K562 (cell line): ENCODE data around the gene HSPB1.
"Not testable (repeated sequence)": the region's sequence is repeated elsewhere in the genome, so short reads cannot be mapped to it uniquely, and the experiment has no call there.

Experiments
- ADNP ChIP-seq: fragments of 200-800 bp; sonication (Bioruptor generic); IDR thresholded peaks from 2 replicates; pipeline ENCODE4 v1.6.1; 2016; ENCODE audit warnings: missing genetic modification characterization, missing compliant biosample characterization
- CBX5 ChIP-seq: IDR thresholded peaks from 2 replicates; pipeline ENCODE4 v1.6.1; 2014; ENCODE audit warnings: low read depth, borderline replicate concordance
- E2F6 ChIP-seq, 2 experiments: IDR thresholded peaks; 2 replicates each; pipeline ENCODE4 v1.6.1; 2011; ENCODE audit warnings: borderline replicate concordance in 1 of 2, control low read depth in 1 of 2, low read depth in 1 of 2, low read length in 1 of 2, mild to moderate bottlenecking in 1 of 2, mixed read lengths in 1 of 2, moderate library complexity in 1 of 2; ENCODE audit not compliant: insufficient read depth in 1 of 2, insufficient read length in 1 of 2, poor library complexity in 1 of 2, severe bottlenecking in 1 of 2; ENCODE audit errors: extremely low read depth in 1 of 2
- POLR2A ChIP-seq: fragments of 450-650 bp; conservative IDR thresholded peaks from 2 replicates; pipeline ENCODE4 v1.6.1; 2016
- POLR2AphosphoS5 ChIP-seq: IDR thresholded peaks from 2 replicates; pipeline ENCODE4 v1.6.1; 2011; ENCODE audit warnings: mild to moderate bottlenecking, low read depth, low read length, moderate library complexity; ENCODE audit not compliant: control insufficient read depth, insufficient read depth
- SMARCC2 ChIP-seq: fragments of 450-650 bp; IDR thresholded peaks from 2 replicates; pipeline ENCODE4 v1.6.1; 2017; ENCODE audit warnings: antibody characterized with exemption, moderate library complexity, mild to moderate bottlenecking, low read depth
- TF ChIP-seq, protein P1 (sequence below), 3 experiments: IDR thresholded peaks in 2 of 3; conservative IDR thresholded peaks in 1 of 3; 2 replicates each; pipeline ENCODE4 v1.5.1; 2011 to 2012; ENCODE audit warnings: low read length in 3 of 3, mild to moderate bottlenecking in 3 of 3, control low read depth in 2 of 3, improper control_type of control experiment in 1 of 3, inconsistent platforms in 1 of 3, low read depth in 1 of 3, mixed read lengths in 1 of 3, moderate library complexity in 1 of 3; ENCODE audit not compliant: insufficient read depth in 2 of 3
- TF ChIP-seq, protein P2 (sequence below), 2 experiments: fragments of 450-650 bp; formaldehyde crosslinking in 1 of 2; IDR thresholded peaks; 2 replicates each; pipeline versions ENCODE4 v1.4.0 to v1.6.1; 2014 to 2020; ENCODE audit warnings: mild to moderate bottlenecking in 2 of 2, borderline replicate concordance in 1 of 2, low read depth in 1 of 2

- TF ChIP-seq E2F6 (IDR thresholded peaks at IDR 0.05; ENCODE audit: borderline replicate concordance in 1 of 2, extremely low read depth in 1 of 2, insufficient read depth in 1 of 2, insufficient read length in 1 of 2, low read depth in 1 of 2, low read length in 1 of 2, poor library complexity in 1 of 2, severe bottlenecking in 1 of 2); POLR2A; CBX5; POLR2AphosphoS5; ADNP (tag); SMARCC2: not testable (repeated sequence)
- TF ChIP-seq, protein P1, sequence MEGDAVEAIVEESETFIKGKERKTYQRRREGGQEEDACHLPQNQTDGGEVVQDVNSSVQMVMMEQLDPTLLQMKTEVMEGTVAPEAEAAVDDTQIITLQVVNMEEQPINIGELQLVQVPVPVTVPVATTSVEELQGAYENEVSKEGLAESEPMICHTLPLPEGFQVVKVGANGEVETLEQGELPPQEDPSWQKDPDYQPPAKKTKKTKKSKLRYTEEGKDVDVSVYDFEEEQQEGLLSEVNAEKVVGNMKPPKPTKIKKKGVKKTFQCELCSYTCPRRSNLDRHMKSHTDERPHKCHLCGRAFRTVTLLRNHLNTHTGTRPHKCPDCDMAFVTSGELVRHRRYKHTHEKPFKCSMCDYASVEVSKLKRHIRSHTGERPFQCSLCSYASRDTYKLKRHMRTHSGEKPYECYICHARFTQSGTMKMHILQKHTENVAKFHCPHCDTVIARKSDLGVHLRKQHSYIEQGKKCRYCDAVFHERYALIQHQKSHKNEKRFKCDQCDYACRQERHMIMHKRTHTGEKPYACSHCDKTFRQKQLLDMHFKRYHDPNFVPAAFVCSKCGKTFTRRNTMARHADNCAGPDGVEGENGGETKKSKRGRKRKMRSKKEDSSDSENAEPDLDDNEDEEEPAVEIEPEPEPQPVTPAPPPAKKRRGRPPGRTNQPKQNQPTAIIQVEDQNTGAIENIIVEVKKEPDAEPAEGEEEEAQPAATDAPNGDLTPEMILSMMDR (IDR thresholded peaks at IDR 0.05 in 2 of 3, conservative IDR thresholded peaks at IDR 0.05 in 1 of 3; ENCODE audit: insufficient read depth in 2 of 3, low read depth in 1 of 3, low read length in 3 of 3) = not testable (repeated sequence)
- TF ChIP-seq, protein P2, sequence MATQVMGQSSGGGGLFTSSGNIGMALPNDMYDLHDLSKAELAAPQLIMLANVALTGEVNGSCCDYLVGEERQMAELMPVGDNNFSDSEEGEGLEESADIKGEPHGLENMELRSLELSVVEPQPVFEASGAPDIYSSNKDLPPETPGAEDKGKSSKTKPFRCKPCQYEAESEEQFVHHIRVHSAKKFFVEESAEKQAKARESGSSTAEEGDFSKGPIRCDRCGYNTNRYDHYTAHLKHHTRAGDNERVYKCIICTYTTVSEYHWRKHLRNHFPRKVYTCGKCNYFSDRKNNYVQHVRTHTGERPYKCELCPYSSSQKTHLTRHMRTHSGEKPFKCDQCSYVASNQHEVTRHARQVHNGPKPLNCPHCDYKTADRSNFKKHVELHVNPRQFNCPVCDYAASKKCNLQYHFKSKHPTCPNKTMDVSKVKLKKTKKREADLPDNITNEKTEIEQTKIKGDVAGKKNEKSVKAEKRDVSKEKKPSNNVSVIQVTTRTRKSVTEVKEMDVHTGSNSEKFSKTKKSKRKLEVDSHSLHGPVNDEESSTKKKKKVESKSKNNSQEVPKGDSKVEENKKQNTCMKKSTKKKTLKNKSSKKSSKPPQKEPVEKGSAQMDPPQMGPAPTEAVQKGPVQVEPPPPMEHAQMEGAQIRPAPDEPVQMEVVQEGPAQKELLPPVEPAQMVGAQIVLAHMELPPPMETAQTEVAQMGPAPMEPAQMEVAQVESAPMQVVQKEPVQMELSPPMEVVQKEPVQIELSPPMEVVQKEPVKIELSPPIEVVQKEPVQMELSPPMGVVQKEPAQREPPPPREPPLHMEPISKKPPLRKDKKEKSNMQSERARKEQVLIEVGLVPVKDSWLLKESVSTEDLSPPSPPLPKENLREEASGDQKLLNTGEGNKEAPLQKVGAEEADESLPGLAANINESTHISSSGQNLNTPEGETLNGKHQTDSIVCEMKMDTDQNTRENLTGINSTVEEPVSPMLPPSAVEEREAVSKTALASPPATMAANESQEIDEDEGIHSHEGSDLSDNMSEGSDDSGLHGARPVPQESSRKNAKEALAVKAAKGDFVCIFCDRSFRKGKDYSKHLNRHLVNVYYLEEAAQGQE (IDR thresholded peaks at IDR 0.05; ENCODE audit: borderline replicate concordance) = not testable (repeated sequence)
- TF ChIP-seq, protein P2 (CRISPR knock-in tag; IDR thresholded peaks at IDR 0.05; ENCODE audit: low read depth) = not testable (repeated sequence)
Observed at GRCh38 chr7:76292911-76293310, 9.6 kb upstream of the HSPB1 start.
